K562 (cell line): ENCODE measurements around the gene TRIM33. TPM values are rescaled to one million over a fixed set of nuclear protein-coding genes. Genes with fewer than 3 reads are reported as not detected.

Experiments used
- ARID1B ChIP-seq: fragments of 450-650 bp; IDR thresholded peaks from 2 replicates; pipeline ENCODE4 v1.6.1; 2016; ENCODE audit warnings: antibody characterized with exemption, mild to moderate bottlenecking, inconsistent platforms
- CBX5 ChIP-seq: IDR thresholded peaks from 2 replicates; pipeline ENCODE4 v1.6.1; 2014; ENCODE audit warnings: low read depth, borderline replicate concordance
- CEBPB ChIP-seq: fragments of 450-650 bp; IDR thresholded peaks from 2 replicates; pipeline ENCODE4 v1.6.1; 2016; ENCODE audit warnings: missing genetic modification characterization, missing compliant biosample characterization
- CHCHD3 ChIP-seq: fragments of 250-450 bp; sonication (Bioruptor Pico); IDR thresholded peaks from 2 replicates; pipeline ENCODE4 v2.1.2; 2022; ENCODE audit warnings: mild to moderate bottlenecking
- CHD1 ChIP-seq: fragments of 200-600 bp; sonication (generic); IDR thresholded peaks from one replicate; pipeline ENCODE4 v1.6.1; 2012; ENCODE audit warnings: mild to moderate bottlenecking, moderate library complexity, low read length, inconsistent platforms
- CREM ChIP-seq: IDR thresholded peaks from 2 replicates; pipeline ENCODE4 v1.6.1; 2014; ENCODE audit warnings: antibody characterized with exemption, low read depth
- LARP7 ChIP-seq: fragments of 450-650 bp; IDR thresholded peaks from 2 replicates; pipeline ENCODE4 v1.6.1; 2016
- POLR3A ChIP-seq: IDR thresholded peaks from 2 replicates; pipeline ENCODE4 v1.6.1; 2011; ENCODE audit warnings: borderline replicate concordance, mild to moderate bottlenecking, moderate library complexity; ENCODE audit not compliant: insufficient read length, insufficient read depth; ENCODE audit errors: extremely low read depth
- SIRT6 ChIP-seq: IDR thresholded peaks from one replicate; pipeline ENCODE4 v1.6.1; 2012; ENCODE audit warnings: low read depth, mild to moderate bottlenecking, control low read depth, inconsistent platforms, low read length, moderate library complexity
- SRSF1 ChIP-seq: fragments of 200-400 bp; formaldehyde crosslinking; IDR thresholded peaks from 2 replicates; pipeline ENCODE4 v1.6.1; 2017; ENCODE audit warnings: mild to moderate bottlenecking, low read depth, low read length, moderate library complexity
- ZNF354B ChIP-seq: fragments of 250-450 bp; sonication (Bioruptor Pico); IDR thresholded peaks from 2 replicates; pipeline ENCODE4 v1.4.0; 2020
- polyA plus RNA-seq, 8 experiments: library from polyadenylated mRNA; depleted of rRNA in 4 of 8; stranded (reverse) in 5 of 8; unstranded in 3 of 8; fragments of >200 nt; fragmentation: Nextera tagmentation in 2 of 8; fragmentation: Illumina TruSeq in 1 of 8; extraction: Ambion mirVana in 2 of 8; extraction: Trizol in 1 of 8; gene quantifications; 2 replicates each; pipeline versions ENCODE4 v1.2.1 to v1.2.3, GENCODE V29; 2011 to 2014; ENCODE audit warnings: inconsistent platforms in 1 of 8, missing spikeins in 1 of 8
- total RNA-seq, 7 experiments: library from RNA; depleted of rRNA in 6 of 7; stranded (reverse); fragments of >200 nt in 6 of 7; fragmentation: Illumina TruSeq in 2 of 7; extraction: Trizol in 2 of 7; gene quantifications; 2 replicates each; pipeline versions ENCODE4 v1.2.1 to v1.2.3, GENCODE V29; 2011 to 2021; ENCODE audit warnings: low replicate concordance in 1 of 7
- TF ChIP-seq, protein P1 (sequence below), 2 experiments: fragments of 450-650 bp; IDR thresholded peaks; 2 replicates each; pipeline ENCODE4 v1.6.1; 2016; ENCODE audit warnings: mild to moderate bottlenecking in 2 of 2, borderline replicate concordance in 1 of 2, low read depth in 1 of 2, moderate library complexity in 1 of 2
- TF ChIP-seq, protein P2 (sequence below), 3 experiments: fragments of 200-800 bp in 1 of 3; sonication (Bioruptor generic) in 1 of 3; sonication (generic) in 1 of 3; formaldehyde crosslinking in 1 of 3; IDR thresholded peaks; 2 replicates each; pipeline versions ENCODE4 v1.6.1 to v1.8.0; 2016 to 2022; ENCODE audit warnings: mild to moderate bottlenecking in 2 of 3, missing compliant biosample characterization in 2 of 3, missing genetic modification characterization in 2 of 3, missing genetic modification reagents in 1 of 3
- TF ChIP-seq, protein P3 (sequence below): sonication (generic); formaldehyde crosslinking; IDR thresholded peaks from 2 replicates; pipeline ENCODE4 v1.8.0; 2022; ENCODE audit warnings: mild to moderate bottlenecking, missing genetic modification reagents
- TF ChIP-seq, protein P4 (sequence below): sonication (generic); formaldehyde crosslinking; IDR thresholded peaks from 2 replicates; pipeline ENCODE4 v1.8.0; 2022; ENCODE audit warnings: mild to moderate bottlenecking, missing genetic modification reagents

Gene TRIM33
- total and polyA plus RNA-seq, 9 of the 15 experiments (the other 6 are each of a cell fraction or from before 2014, with no cell fraction given) = 9.3 to 58.4 (median 40.2) TPM

DNA sequence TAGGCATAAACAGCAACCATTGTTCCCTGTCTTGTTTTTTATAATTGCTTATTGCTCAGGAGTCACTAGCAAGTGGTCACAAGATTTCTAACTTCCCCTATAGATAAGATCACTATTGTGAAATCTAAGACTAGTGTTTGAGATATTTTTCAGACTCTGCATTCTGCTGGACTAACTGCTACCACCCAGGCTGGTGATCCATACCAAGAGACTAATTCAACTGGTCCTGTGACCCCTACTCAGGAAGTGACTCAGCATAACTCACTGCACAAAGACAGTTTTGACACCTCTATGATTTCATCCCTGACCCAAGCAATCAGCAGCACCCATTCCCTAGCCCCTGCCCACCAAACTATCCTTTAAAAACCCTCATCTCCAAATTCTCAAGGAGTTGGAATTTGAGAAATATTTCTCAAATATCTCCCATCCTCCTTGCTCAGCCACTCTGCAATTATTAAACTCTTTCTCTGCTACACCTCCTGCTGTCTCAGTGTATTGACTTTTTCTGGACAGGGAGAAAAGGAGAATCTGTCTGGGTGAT is 52.7 kb downstream of the TRIM33 start (continued):
- TF ChIP-seq, protein P1, sequence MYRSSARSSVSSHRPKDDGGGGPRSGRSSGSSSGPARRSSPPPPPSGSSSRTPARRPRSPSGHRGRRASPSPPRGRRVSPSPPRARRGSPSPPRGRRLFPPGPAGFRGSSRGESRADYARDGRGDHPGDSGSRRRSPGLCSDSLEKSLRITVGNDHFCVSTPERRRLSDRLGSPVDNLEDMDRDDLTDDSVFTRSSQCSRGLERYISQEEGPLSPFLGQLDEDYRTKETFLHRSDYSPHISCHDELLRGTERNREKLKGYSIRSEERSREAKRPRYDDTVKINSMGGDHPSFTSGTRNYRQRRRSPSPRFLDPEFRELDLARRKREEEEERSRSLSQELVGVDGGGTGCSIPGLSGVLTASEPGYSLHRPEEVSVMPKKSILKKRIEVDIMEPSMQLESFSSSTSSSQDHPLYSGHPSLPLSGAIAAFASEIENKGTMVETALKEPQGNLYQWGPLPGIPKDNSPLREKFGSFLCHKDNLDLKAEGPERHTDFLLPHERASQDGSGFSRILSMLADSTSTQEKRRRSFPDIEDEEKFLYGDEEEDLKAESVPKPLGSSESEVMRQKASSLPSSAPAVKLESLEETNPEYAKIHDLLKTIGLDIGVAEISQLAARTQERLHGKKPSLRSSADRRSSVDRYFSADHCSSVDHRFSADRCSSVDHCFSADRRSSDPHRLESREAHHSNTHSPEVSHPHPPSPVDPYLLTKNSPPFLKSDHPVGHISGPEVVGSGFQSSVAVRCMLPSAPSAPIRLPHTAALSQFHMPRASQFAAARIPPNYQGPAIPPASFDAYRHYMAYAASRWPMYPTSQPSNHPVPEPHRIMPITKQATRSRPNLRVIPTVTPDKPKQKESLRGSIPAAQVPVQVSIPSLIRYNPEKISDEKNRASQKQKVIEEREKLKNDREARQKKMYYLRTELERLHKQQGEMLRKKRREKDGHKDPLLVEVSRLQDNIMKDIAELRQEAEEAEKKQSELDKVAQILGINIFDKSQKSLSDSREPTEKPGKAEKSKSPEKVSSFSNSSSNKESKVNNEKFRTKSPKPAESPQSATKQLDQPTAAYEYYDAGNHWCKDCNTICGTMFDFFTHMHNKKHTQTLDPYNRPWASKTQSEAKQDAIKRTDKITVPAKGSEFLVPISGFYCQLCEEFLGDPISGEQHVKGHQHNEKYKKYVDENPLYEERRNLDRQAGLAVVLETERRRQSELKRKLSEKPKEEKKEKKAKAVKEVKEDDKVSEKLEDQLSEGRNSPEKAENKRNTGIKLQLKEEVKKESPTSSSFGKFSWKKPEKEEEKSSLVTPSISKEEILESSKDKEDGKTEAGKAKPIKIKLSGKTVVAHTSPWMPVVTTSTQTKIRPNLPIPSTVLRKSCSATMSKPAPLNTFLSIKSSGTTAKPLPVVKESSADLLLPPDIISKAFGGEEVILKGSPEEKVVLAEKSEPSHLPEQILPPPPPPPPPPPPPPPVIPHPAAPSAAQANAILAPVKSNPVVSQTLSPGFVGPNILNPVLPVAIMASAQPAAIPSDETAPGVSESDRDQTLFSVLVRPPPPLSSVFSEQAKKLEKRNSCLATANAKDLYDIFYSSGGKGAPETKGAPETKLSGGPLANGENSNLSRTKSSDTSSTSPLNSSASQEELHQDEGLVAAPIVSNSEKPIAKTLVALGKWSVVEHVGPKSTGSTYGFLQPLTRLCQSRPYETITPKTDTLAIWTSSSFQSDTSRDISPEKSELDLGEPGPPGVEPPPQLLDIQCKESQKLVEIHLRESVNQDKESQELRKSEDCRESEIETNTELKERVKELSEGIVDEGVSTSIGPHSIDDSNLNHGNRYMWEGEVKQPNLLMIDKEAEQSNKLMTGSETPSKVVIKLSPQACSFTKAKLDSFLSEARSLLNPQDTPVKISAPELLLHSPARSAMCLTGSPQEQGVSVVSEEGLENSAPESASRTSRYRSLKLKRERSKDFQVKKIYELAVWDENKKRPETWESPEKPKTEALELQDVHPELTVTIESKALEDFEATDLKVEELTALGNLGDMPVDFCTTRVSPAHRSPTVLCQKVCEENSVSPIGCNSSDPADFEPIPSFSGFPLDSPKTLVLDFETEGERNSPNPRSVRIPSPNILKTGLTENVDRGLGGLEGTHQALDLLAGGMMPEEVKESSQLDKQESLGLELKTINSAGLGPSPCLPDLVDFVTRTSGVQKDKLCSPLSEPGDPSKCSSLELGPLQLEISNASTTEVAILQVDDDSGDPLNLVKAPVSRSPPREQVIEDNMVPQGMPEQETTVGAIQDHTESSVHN (IDR thresholded peaks at IDR 0.05; ENCODE audit: borderline replicate concordance in 1 of 2, low read depth in 1 of 2) = peak in 1 of 2 experiments; percentile 67; a peak in 1 of 4 replicates
- TF ChIP-seq CEBPB (tag) = peak; percentile 98
- no peak for TF ChIP-seq CHD1
- no peak for TF ChIP-seq SIRT6
- no peak for TF ChIP-seq ZNF354B (CRISPR knock-in tag)
- TF ChIP-seq CREM = no peak; the same call in 1 of the 2 replicates
- TF ChIP-seq CHCHD3 (CRISPR knock-in tag) = no peak
- no peak for TF ChIP-seq POLR3A
- TF ChIP-seq SRSF1 = no peak
- TF ChIP-seq, protein P2, sequence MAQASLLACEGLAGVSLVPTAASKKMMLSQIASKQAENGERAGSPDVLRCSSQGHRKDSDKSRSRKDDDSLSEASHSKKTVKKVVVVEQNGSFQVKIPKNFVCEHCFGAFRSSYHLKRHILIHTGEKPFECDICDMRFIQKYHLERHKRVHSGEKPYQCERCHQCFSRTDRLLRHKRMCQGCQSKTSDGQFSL (CRISPR knock-in tag; IDR thresholded peaks at IDR 0.05) = no peak
- TF ChIP-seq, protein P2 (tag; IDR thresholded peaks at IDR 0.05) = no peak
- TF ChIP-seq LARP7 = no peak
- TF ChIP-seq, protein P3, sequence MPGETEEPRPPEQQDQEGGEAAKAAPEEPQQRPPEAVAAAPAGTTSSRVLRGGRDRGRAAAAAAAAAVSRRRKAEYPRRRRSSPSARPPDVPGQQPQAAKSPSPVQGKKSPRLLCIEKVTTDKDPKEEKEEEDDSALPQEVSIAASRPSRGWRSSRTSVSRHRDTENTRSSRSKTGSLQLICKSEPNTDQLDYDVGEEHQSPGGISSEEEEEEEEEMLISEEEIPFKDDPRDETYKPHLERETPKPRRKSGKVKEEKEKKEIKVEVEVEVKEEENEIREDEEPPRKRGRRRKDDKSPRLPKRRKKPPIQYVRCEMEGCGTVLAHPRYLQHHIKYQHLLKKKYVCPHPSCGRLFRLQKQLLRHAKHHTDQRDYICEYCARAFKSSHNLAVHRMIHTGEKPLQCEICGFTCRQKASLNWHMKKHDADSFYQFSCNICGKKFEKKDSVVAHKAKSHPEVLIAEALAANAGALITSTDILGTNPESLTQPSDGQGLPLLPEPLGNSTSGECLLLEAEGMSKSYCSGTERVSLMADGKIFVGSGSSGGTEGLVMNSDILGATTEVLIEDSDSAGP = no peak
- peak; percentile 77 for TF ChIP-seq ARID1B
- TF ChIP-seq CBX5 = peak; percentile 57; the same call in 1 of the 2 replicates
- TF ChIP-seq, protein P4, sequence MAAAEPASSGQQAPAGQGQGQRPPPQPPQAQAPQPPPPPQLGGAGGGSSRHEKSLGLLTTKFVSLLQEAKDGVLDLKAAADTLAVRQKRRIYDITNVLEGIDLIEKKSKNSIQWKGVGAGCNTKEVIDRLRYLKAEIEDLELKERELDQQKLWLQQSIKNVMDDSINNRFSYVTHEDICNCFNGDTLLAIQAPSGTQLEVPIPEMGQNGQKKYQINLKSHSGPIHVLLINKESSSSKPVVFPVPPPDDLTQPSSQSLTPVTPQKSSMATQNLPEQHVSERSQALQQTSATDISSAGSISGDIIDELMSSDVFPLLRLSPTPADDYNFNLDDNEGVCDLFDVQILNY = no peak
